Motor neuron (in vitro differentiated cells): ENCODE measurements around the gene GNPTG. TPM values are rescaled to one million over a fixed set of nuclear protein-coding genes. Genes with fewer than 3 reads are reported as not detected.

Experiments
- ATAC-seq, 8 experiments: fragments of 200-7000 bp; cut with Tn5 transposase; replicated peaks in 6 of 8; 2 replicates each; pipeline ENCODE4 v1.8.0; 2021; ENCODE audit warnings: mild to moderate bottlenecking in 8 of 8, moderate library complexity in 8 of 8
- H3K27ac ChIP-seq, 2 donors: fragments of 250-450 bp; sonication (Bioruptor Pico); 2 replicates each; pipeline ENCODE4 v1.9.0; 2021; ENCODE audit warnings: antibody characterized with exemption in 2 of 2, mild to moderate bottlenecking in 2 of 2, moderate library complexity in 1 of 2
- H3K4me1 ChIP-seq, 2 donors: fragments of 250-450 bp; sonication (Bioruptor Pico); replicated peaks in 1 of 2; 2 replicates each; pipeline ENCODE4 v1.6.1; 2021; ENCODE audit warnings: antibody characterized with exemption in 2 of 2, mild to moderate bottlenecking in 2 of 2, moderate library complexity in 1 of 2
- H3K4me3 ChIP-seq, 5 donors: fragments of 250-450 bp; sonication (Bioruptor Pico); 2 replicates each; pipeline ENCODE4 v1.9.0; 2021; ENCODE audit warnings: antibody characterized with exemption in 5 of 5, mild to moderate bottlenecking in 5 of 5, moderate library complexity in 4 of 5
- WGBS, 10 experiments: fragments of 450-650 bp; shearing (Covaris generic); methylation state at CpG; one replicate each; pipeline ENCODE4 v1.0.0; 2022; 5-methylcytosine and 5-hydroxymethylcytosine counted together
- in situ Hi-C, 9 experiments: fragments of 400-800 bp; cut with MboI; loops; one replicate each; pipeline ENCODE4 v1.15.0; 2021; ENCODE audit warnings: low sequenced_read_pairs in 9 of 9, low pct_unique_long_range_greater_than_20kb in 2 of 9; ENCODE audit not compliant: unreplicated experiment in 9 of 9
- total RNA-seq, 8 experiments: library from RNA; unstranded; fragments of 300-600 nt; gene quantifications; 2 replicates each; pipeline versions ENCODE4 v1.2.3 to v1.2.4, GENCODE V29; 2022

GNPTG gene
- total RNA-seq: 10 to 100 TPM; 13.4 to 90.4 (median 32.8) TPM

DNA sequence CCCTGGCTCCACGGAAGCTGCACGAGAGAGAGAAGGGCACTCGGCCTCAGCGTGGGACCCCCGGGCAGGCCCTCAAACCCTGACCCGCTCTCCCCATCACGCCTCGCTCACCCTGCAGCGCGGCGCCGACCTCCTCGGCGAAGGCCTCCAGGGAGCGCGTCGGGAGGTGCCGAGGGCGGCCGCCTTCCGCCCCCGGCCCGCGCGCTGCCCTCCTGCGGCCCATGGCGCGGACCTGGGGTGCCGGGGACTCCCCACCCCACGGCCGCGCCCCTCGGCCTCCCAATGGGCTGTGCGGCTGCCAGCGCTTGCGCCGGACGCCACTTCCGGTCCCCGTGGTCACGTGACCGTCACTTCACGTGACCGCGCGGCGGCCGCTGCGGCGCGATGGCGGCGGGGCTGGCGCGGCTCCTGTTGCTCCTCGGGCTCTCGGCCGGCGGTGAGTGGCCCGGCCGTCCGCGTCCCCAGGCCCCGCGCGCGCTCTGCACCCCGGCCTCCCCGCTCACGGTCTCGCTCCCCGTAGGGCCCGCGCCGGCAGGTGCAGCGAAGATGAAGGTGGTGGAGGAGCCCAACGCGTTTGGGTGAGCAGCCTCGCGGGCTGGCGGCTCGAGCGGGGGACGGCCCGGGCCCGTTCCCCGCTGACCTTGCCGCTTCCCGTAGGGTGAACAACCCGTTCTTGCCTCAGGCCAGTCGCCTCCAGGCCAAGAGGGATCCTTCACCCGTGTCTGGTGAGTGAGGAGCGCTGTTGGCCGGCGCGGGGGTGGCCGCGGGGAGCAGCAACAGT is at the start of gene GNPTG, which contains the start of gene TSR3:
Gene GNPTG (plus strand): TSS at position 350 of the 781 bp plus-strand sequence. CDS start 35 bp downstream, at position 385.
Gene TSR3 (minus strand): TSS at position 297 of the 781 bp plus-strand sequence. CDS start 74 bp downstream, at position 223.
- in situ Hi-C loops: no loop called here
- Histone ChIP-seq H3K27ac (peak within 1 kb of the TSS in 1 of 2 donors; percentile 79), H3K4me3 (peak within 1 kb of the TSS; percentile 64 to 100 (median 91)), H3K4me1 (peaks cover 12 to 16% of the 10 kb centered on the region in 2 donors)
- ATAC-seq: peak; percentile 80 to 92 (median 82)
- WGBS, 10 experiments: 0 to 5% methylated on average over 1 to 15 of the region's 98 CpGs; no CpG with 5 or more reads in 8 of the 10 experiments

DNA sequence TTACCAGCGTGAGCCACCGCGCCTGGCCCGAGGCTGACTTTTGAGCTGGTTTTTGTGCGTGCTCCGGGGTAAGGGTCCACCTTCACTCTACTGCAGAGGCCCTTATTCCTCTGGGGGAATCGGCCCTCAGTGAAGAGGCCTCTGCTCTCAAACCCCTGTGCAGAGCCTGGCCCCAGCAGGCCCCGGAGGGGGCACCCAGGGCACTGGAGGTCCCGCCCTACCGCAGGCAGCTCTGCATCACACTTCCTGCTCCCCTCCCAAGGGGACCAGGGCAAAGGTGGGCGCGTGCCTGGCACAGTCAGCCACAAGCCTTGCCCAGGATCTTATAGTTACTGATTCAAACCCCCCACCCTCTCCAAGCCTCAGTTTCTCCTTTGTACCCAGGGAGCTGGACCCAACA is 45.9 kb upstream of the GNPTG start:
- Histone ChIP-seq H3K4me1 (peaks cover 2 to 7% of the 10 kb centered on the region in 2 donors), H3K27ac (no peak overlapping the region), H3K4me3 (no peak overlapping the region)
- ATAC-seq: no peak
- in situ Hi-C loops: no loop called here
- 50 to 100% (median 57%) methylated on average over 1 to 5 of the region's 12 CpGs; no CpG with 5 or more reads in 6 of the 10 experiments for WGBS, 10 experiments

DNA sequence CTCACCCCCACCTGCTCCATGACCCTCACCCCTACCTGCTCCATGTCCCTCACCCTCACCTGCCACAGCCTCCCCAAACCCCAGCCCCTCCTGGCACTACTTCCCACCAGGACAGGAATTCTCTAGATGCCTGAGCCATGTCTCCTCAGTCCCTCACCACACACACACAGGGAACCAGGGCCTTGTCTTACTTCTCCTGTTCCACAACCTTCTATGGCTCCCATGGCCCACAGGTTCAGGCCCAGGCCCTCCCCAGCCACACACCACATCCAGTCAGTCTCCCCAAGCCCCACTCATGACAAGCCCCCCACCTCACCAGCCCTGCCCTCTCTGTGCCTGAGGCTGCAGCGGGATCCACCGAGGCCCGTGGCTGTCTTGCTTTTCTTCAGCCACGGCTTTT is 45.4 kb upstream of the GNPTG start:
- no peak for ATAC-seq
- in situ Hi-C loops: no loop called here
- WGBS, 10 experiments: no CpG with 5 or more reads among the region's 4 CpGs
- Histone ChIP-seq H3K4me1 (peaks cover 7 to 9% of the 10 kb centered on the region in 2 donors), H3K4me3 (no peak overlapping the region), H3K27ac (no peak overlapping the region)

DNA sequence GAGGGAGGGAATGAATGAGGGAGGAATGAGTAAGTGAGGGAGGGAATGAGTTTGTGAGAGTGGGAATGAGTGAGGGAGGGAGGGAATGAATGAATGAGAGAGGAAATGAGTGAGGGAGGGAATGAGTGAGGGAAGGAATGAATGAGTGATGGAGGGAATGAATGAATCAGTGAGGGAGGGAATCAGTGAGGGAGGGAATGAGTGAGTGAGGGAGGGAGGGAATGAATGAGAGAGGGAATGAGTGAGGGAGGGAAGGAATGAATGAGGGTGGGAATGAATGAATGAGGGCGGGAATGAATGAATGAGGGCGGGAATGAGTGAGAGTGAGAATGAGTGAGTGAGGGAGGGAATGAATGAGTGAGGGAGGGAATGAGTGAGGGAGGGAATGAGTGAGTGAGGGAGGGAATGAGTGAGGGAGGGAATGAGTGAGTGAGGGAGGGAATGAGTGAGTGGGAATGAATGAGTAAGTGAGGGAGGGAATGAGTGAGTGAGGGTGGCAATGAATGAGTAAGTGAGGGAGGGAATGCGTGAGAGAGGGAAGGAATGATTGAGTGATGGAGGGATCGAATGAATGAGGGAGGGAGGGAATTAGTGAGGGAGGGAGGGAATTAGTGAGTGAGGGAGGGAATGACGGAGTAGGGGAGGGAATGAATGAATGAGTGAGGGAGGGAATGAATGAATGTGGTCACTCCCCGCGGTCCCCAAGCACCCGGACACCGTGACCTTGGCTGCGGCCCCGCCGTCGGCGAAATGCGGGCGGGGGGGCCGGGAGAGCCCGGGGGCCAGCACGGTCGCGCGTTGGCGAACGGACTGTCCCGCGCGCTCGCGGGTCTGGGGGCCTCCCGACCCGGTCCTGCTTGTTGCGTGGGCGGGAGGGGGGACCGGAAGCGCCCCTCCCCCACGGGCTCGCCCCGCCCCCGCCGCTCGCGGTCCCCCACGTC is 43.4 kb upstream of the GNPTG start:
- peak in 6 of 8 experiments; percentile 3 to 56 (median 36) for ATAC-seq
- Histone ChIP-seq H3K27ac (peak overlapping the region; percentile 100), H3K4me3 (peak overlapping the region; percentile 83 to 97 (median 88)), H3K4me1 (peaks cover 16% of the 10 kb centered on the region in 2 donors)
- WGBS, 10 experiments: 11 to 62% (median 20%) methylated on average over 1 to 4 of the region's 43 CpGs; no CpG with 5 or more reads in 5 of the 10 experiments
- in situ Hi-C loops: no loop called here

DNA sequence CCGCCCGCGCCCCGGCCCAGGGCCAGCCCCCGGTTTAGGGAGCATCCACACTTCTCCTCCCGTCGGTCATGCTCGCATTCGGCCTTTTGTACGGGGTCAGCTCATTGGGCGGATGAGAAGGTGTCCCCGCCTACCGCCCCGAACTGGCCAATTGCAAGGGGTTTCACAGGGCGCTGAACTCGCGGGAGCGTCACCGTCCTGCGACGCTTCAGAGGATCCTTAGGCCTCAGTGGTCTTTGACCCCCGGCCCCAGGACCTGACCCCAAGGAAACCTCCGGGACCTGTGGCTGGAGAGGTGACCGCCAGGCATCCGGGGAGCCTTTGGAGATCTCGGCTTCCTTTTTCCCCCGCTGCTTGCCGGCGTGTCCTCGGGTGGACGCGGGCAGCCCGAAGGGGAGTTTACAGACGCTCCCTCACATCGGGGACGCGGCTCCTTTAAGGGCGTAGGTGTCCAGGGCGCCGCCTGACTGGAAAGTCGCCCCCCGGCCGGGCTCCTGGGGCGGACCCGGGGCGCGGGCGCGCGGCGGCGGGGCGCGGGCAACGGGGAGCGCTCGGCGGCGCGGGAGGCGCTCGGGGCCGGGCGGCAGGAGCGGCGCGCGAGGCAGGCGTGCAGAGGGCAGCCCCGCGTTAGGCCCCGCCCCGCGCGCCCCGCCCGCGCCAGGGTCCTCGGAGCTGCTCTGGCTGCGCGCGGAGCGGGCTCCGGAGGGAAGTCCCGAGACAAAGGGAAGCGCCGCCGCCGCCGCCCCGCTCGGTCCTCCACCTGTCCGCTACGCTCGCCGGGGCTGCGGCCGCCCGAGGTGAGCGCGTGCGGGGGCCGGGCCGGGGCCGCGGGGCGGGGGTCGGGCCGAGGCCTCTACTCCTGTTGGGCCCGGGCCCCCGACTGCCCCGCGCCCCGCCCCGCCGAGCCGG is 42.5 kb upstream of the GNPTG start, which contains the start of gene UBE2I:
Gene UBE2I (plus strand): TSS at position 660 of the 909 bp plus-strand sequence. CDS start 4,395 bp downstream, outside the sequence.
- peak within 1 kb of the TSS; percentile 83 to 97 (median 88) for H3K4me3 ChIP-seq
- in situ Hi-C loops: no loop called here
- peak within 1 kb of the TSS; percentile 100 for H3K27ac ChIP-seq
- peaks cover 16% of the 10 kb centered on the region in 2 donors for H3K4me1 ChIP-seq
- peak; percentile 76 to 89 (median 86) for ATAC-seq
- 0% methylated on average over 2 to 6 of the region's 117 CpGs; no CpG with 5 or more reads in 7 of the 10 experiments for WGBS, 10 experiments

DNA sequence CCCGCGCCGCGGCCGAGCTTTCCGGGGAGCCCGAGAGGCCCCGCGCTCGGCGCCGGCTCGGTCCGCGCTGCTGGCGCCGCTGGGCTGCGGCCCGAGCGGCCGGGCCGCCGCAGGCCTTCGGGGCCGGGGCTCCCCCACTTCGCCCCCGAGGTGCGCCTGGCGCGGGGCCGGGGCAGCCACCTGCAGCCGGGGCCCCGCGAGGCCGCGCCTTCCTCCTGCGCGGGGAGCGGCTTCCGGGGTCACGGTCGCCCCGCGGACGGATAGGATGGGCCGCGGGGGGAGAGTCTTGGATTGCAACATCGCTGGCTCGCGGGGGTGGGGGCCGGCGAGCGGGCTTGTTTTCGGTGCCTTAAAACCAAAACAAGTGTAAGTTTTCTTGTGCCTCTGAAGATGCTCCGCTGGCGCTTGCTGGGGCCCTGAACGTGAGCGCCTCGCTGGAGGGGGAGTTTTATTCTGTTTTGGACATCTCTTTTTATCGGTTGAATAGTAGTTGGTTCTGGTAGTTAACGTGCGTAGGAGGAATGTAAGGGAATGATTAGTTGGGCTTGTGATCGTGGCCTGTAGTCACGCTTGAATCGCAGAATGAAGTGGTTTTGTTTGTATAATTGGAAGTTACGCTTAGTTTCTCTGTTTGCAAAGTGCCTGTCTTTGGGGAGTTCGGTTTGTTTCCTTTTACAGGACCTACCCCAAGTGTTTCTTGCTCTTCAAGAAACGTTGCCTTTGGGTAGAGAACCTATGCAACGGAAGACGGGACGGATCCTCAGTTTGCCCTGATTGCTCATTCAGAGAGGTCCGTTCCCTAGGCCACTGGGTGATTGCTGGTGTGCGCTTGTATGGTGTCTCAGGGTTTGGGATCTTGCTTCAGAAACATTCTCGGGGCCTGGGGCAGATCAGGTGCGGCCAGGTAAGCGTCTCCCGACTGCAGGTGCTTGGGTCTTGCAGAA is 41.6 kb upstream of the GNPTG start:
- in situ Hi-C loops: no loop called here
- Histone ChIP-seq H3K4me1 (peaks cover 16% of the 10 kb centered on the region in 2 donors), H3K4me3 (peak overlapping the region; percentile 83 to 97 (median 88)), H3K27ac (peak overlapping the region; percentile 100)
- 0 to 6% (median 0%) methylated on average over 2 to 21 of the region's 77 CpGs; no CpG with 5 or more reads in 2 of the 10 experiments for WGBS, 10 experiments
- ATAC-seq: peak in 2 of 8 experiments; percentile 1

DNA sequence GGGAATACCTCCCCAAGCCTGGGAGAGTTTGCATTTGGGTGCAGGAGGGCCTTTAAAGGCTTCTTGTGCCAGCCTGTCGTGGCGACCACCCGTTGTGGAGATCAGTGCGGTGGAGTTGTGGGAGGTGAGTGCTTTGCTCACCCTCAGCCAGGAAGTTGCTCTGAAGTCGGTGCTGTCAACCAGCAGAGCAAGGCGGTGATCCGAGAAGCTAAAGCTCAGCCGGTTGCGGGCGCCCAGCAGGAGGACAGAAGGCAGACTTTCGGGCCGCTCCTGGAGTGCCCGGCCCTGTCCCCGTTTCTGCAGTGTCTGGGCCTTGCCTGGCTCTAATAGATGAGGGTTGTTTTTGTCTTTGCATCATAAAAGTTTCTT is 40.9 kb upstream of the GNPTG start:
- peak overlapping the region; percentile 83 to 97 (median 88) for H3K4me3 ChIP-seq
- no peak for ATAC-seq
- in situ Hi-C loops: no loop called here
- H3K4me1 ChIP-seq: peaks cover 16% of the 10 kb centered on the region in 2 donors
- H3K27ac ChIP-seq: no peak overlapping the region
- WGBS, 10 experiments: 0 to 7% (median 0%) methylated on average over 1 to 3 of the region's 14 CpGs; no CpG with 5 or more reads in 6 of the 10 experiments

DNA sequence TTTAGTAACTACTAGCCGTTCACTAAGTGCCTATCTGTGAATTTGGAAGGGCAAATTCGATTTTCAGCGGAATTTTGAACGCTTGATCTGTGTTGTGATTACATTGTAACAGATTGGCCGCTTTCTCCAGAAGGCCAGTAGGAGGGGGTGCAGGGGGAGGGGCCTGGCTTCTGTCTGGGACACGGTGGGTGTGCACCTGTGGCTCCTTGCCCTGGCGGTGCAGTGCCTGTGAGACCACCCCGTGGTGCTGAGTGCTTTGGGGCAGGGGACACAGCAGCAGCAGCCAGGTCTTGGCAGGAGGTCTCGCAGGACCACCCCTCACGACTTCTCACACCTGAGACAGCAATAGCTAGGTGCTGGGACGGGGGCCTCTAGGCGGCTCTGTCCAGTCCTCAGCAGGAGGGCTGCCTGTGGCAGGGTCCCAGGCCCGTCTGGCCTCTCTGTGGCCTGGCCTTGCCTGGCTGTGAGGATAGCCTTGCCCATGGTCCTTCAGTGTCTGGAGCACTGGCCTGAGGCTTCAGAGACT is 40.5 kb upstream of the GNPTG start:
- Histone ChIP-seq H3K4me3 (peak overlapping the region; percentile 83 to 97 (median 88)), H3K27ac (no peak overlapping the region), H3K4me1 (peaks cover 16% of the 10 kb centered on the region in 2 donors)
- WGBS, 10 experiments: 5 to 14% (median 11%) methylated on average over 2 to 7 of the region's 13 CpGs; no CpG with 5 or more reads in 6 of the 10 experiments
- peak in 1 of 8 experiments; percentile 0 for ATAC-seq
- in situ Hi-C loops: no loop called here

DNA sequence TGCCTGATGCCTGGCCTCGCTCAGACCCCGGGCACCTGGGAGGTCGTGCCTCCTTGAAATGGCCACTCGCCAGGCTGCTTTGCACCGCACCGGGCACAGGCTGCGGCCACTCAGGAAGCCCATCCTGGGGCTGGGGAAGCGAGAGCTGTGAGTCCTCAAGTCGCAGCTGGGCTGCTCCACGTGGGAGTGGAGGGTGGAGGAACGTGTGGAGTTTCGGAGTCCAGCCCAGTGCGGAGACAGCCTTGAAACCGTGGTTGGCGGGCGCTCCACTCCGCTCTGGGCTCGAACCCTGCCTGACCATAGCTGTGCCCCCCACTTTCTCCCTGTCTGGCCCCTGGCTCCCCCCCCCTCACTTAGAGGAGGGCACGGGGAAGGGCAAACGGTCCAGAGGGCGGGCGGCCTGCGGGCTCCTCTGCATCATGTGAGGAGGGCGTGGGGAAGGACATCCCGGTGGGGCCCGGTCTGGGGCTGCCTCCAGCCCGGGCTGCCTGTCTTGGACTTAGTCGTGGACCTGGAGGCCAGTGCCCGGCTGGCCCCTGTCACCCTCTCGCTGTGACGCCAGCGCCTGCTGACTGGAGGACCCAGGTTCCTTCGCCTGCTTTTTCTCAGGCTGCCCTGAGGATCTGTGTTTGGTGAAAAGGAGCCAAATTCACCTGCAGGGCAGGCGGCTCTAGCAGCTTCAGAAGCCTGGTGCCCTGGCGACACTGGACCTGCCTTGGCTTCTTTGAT is 39.8 kb upstream of the GNPTG start:
- no peak overlapping the region for H3K27ac ChIP-seq
- WGBS, 10 experiments: 40 to 100% methylated on average over 1 of the region's 35 CpGs; no CpG with 5 or more reads in 8 of the 10 experiments
- peak overlapping the region; percentile 83 to 97 (median 88) for H3K4me3 ChIP-seq
- peak in 2 of 8 experiments; percentile 14 to 16 for ATAC-seq
- in situ Hi-C loops: no loop called here
- peaks cover 16% of the 10 kb centered on the region in 2 donors for H3K4me1 ChIP-seq

DNA sequence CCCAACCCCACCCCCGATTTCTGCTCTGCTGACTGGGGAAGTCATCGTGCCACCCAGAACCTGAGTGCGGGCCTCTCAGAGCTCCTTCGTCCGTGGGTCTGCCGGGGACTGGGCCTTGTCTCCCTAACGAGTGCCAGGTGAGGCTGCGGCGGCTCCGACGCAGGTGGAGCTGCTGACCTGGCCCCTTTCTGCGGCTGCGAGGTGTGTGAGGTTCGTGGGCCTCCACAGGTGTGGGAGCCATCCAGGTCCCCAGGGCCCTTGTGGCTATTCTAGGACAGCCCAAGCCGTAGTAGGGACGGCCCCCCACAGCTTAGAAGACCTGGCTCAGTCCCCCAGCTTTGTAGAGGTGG is 39.3 kb upstream of the GNPTG start:
- Histone ChIP-seq H3K4me1 (peaks cover 16% of the 10 kb centered on the region in 2 donors), H3K27ac (no peak overlapping the region), H3K4me3 (no peak overlapping the region)
- in situ Hi-C loops: no loop called here
- WGBS, 10 experiments: 90 to 100% (median 100%) methylated on average over 1 to 6 of the region's 16 CpGs; no CpG with 5 or more reads in 6 of the 10 experiments
- no peak for ATAC-seq
